Small intestine (tissue), 16 donors: ENCODE data around the gene LARGE1. TPM values are rescaled to one million over a fixed set of nuclear protein-coding genes. Genes with fewer than 3 reads are reported as not detected.
A peak's percentile ranks its signal among the peaks of the same experiment; 100 is the strongest.

Source experiments
- DNase-seq, 2 donors: peaks; one replicate each; pipeline versions ENCODE4 v3.0.0 to v3.0.0-alpha.2; 2013
- FAIRE-seq: peaks from 2 replicates; lab custom pipeline; 2012; peaks lifted over from hg19 to GRCh38; lab: Jason Lieb, UNC
- H3K27ac ChIP-seq, 3 donors: one replicate each; pipeline ENCODE4 v1.5.1; 2013; ENCODE audit warnings: low read length in 2 of 3, mild to moderate bottlenecking in 2 of 3, control low read depth in 1 of 3, inconsistent platforms in 1 of 3, low read depth in 1 of 3, moderate library complexity in 1 of 3
- H3K27me3 ChIP-seq, 3 donors: one replicate each; pipeline ENCODE4 v1.6.1; 2013; ENCODE audit warnings: low read length in 3 of 3, inconsistent platforms in 1 of 3; ENCODE audit not compliant: control insufficient read depth in 3 of 3, insufficient read depth in 3 of 3
- H3K36me3 ChIP-seq, 3 donors: one replicate each; pipeline ENCODE4 v1.6.1; 2013; ENCODE audit warnings: low read length in 3 of 3, inconsistent platforms in 1 of 3, low read depth in 1 of 3, mild to moderate bottlenecking in 1 of 3, moderate library complexity in 1 of 3; ENCODE audit not compliant: control insufficient read depth in 3 of 3, insufficient read depth in 2 of 3
- H3K4me1 ChIP-seq, 3 donors: one replicate each; pipeline ENCODE4 v1.6.1; 2013; ENCODE audit warnings: low read length in 2 of 3, inconsistent platforms in 1 of 3, low read depth in 1 of 3, mild to moderate bottlenecking in 1 of 3, moderate library complexity in 1 of 3; ENCODE audit not compliant: control insufficient read depth in 3 of 3, insufficient read depth in 2 of 3
- H3K4me3 ChIP-seq, 3 donors: one replicate each; pipeline ENCODE4 v1.5.1; 2013; ENCODE audit warnings: low read length in 3 of 3, control low read depth in 1 of 3, inconsistent platforms in 1 of 3, low read depth in 1 of 3, mild to moderate bottlenecking in 1 of 3, moderate library complexity in 1 of 3
- H3K9me3 ChIP-seq, 2 donors: one replicate each; pipeline ENCODE4 v1.6.1; 2013; ENCODE audit warnings: low read depth in 1 of 2, low read length in 1 of 2; ENCODE audit not compliant: control insufficient read depth in 2 of 2, insufficient read depth in 1 of 2
- WGBS, 3 donors: extraction: QIAGEN DNeasy Blood & Tissue Kit; methylation state at CpG; one replicate each; pipeline ENCODE4 v1.1.7; 2013; 5-methylcytosine and 5-hydroxymethylcytosine counted together
- long read RNA-seq, 10 donors: transcript quantifications; one replicate each; lab custom pipeline, GENCODE V29; 2026
- polyA plus RNA-seq, 4 donors: library from polyadenylated mRNA; stranded (reverse) in 3 of 4; unstranded in 1 of 4; fragments of 200-250 nt in 3 of 4; fragments of 120-200 nt in 1 of 4; gene quantifications; one replicate each; pipeline versions ENCODE4 v1.2.1 to v1.2.3, GENCODE V29; 2013
- donor health status: healthy with polysubstance abuse.
- donor health status: control.
- donor health status: control.
- donor health status: Bipolar disorder and iron deficiency.
- donor health status: healthy.

Gene LARGE1
- 10 to 100 TPM in 1 of 4 donors, 1 to 10 TPM in 3; 5.1 to 18.8 (median 8.0) TPM for polyA plus RNA-seq
- long read RNA-seq, donor 1, full-length matches to known transcripts: 3 of 3 reads
- long read RNA-seq, donor 1, partial matches to known transcripts: 0 of 3 reads
- long read RNA-seq, donor 1, other reads (novel, unspliced or antisense): 0 of 3 reads
- long read RNA-seq, donor 2: 0 reads
- long read RNA-seq, donor 3, full-length matches to known transcripts: 1 of 7 reads
- long read RNA-seq, donor 3, partial matches to known transcripts: 6 of 7 reads
- long read RNA-seq, donor 3, other reads (novel, unspliced or antisense): 0 of 7 reads
- long read RNA-seq, donor 4: 0 reads
- long read RNA-seq, donor 5: 0 reads
- long read RNA-seq, donor 6, full-length matches to known transcripts: 1 of 12 reads
- long read RNA-seq, donor 6, partial matches to known transcripts: 11 of 12 reads
- long read RNA-seq, donor 6, other reads (novel, unspliced or antisense): 0 of 12 reads
- long read RNA-seq, donor 7, full-length matches to known transcripts: 18 of 37 reads
- long read RNA-seq, donor 7, partial matches to known transcripts: 19 of 37 reads
- long read RNA-seq, donor 7, other reads (novel, unspliced or antisense): 0 of 37 reads
- long read RNA-seq, donor 8: 0 reads
- long read RNA-seq, donor 9: 0 reads
- long read RNA-seq, donor 10, full-length matches to known transcripts: 7 of 7 reads
- long read RNA-seq, donor 10, partial matches to known transcripts: 0 of 7 reads
- long read RNA-seq, donor 10, other reads (novel, unspliced or antisense): 0 of 7 reads

GRCh38 chr22:33920197-33920540 lies at the start of gene LARGE1:
LARGE1 (minus strand) TSS chr22:33920476.
- Histone ChIP-seq H3K9me3 (no peaks in the 10 kb centered on the region), H3K4me1 (peaks cover 0 to 4% (median 0%) of the 10 kb centered on the region in 3 donors), H3K36me3 (no peaks in the 10 kb centered on the region), H3K27me3 (no peaks in the 10 kb centered on the region), H3K27ac (peak within 1 kb of the TSS in 1 of 3 donors; percentile 54), H3K4me3 (peak within 1 kb of the TSS; percentile 60 to 75 (median 69))
- WGBS, 3 donors: 0 to 2% (median 1%) methylated on average over 17 to 47 of the region's 47 CpGs
- DNase-seq: peak in 1 of 2 donors; percentile 51
- FAIRE-seq: no peak

- Histone ChIP-seq H3K4me3 (no peak overlapping the region), H3K9me3 (no peaks in the 10 kb centered on the region), H3K27ac (no peak overlapping the region), H3K27me3 (peaks cover 0 to 3% (median 0%) of the 10 kb centered on the region in 3 donors), H3K36me3 (no peaks in the 10 kb centered on the region), H3K4me1 (no peaks in the 10 kb centered on the region)
- DNase-seq: no peak
- no peak for FAIRE-seq
These were observed 48.8 kb upstream of the LARGE1 start for GRCh38 chr22:33969045-33969444.

GRCh38 chr22:33964121-33964520 lies 43.8 kb upstream of the LARGE1 start:
- FAIRE-seq (no peak), DNase-seq (no peak)
- WGBS, 3 donors: 70 to 78% (median 75%) methylated on average over 1 of the region's 1 CpG
- H3K36me3 ChIP-seq: no peaks in the 10 kb centered on the region
- H3K4me3 ChIP-seq: no peak overlapping the region
- no peaks in the 10 kb centered on the region for H3K27me3 ChIP-seq
- H3K9me3 ChIP-seq: no peaks in the 10 kb centered on the region
- H3K4me1 ChIP-seq: no peaks in the 10 kb centered on the region
- no peak overlapping the region for H3K27ac ChIP-seq

GRCh38 chr22:33962409-33962808 lies 42.1 kb upstream of the LARGE1 start:
- WGBS, 3 donors: 87 to 89% (median 89%) methylated on average over 7 of the region's 7 CpGs
- H3K27ac ChIP-seq: no peak overlapping the region
- no peaks in the 10 kb centered on the region for H3K36me3 ChIP-seq
- no peak for DNase-seq
- H3K9me3 ChIP-seq: no peaks in the 10 kb centered on the region
- H3K4me1 ChIP-seq: no peaks in the 10 kb centered on the region
- H3K4me3 ChIP-seq: no peak overlapping the region
- H3K27me3 ChIP-seq: no peaks in the 10 kb centered on the region
- no peak for FAIRE-seq

- H3K27me3 ChIP-seq: no peaks in the 10 kb centered on the region
- H3K36me3 ChIP-seq: no peaks in the 10 kb centered on the region
- no peaks in the 10 kb centered on the region for H3K4me1 ChIP-seq
- no peak overlapping the region for H3K27ac ChIP-seq
- H3K9me3 ChIP-seq: no peaks in the 10 kb centered on the region
- FAIRE-seq: no peak
- DNase-seq: no peak
- H3K4me3 ChIP-seq: no peak overlapping the region
These were observed 38.5 kb upstream of the LARGE1 start for GRCh38 chr22:33958741-33959140.

GRCh38 chr22:33957086-33957485 lies 36.8 kb upstream of the LARGE1 start:
- H3K36me3 ChIP-seq: no peaks in the 10 kb centered on the region
- WGBS, 3 donors: 38 to 46% (median 40%) methylated on average over 4 of the region's 4 CpGs
- no peak for DNase-seq
- no peaks in the 10 kb centered on the region for H3K4me1 ChIP-seq
- H3K9me3 ChIP-seq: no peaks in the 10 kb centered on the region
- H3K27me3 ChIP-seq: peaks cover 0 to 2% (median 0%) of the 10 kb centered on the region in 3 donors
- FAIRE-seq: no peak
- no peak overlapping the region for H3K4me3 ChIP-seq
- H3K27ac ChIP-seq: no peak overlapping the region

GRCh38 chr22:33952776-33953175 lies 32.5 kb upstream of the LARGE1 start:
- no peak for FAIRE-seq
- DNase-seq: no peak

GRCh38 chr22:33940741-33941140 lies 20.5 kb upstream of the LARGE1 start:
- 63 to 85% (median 68%) methylated on average over 5 of the region's 5 CpGs for WGBS, 3 donors
- H3K27ac ChIP-seq: no peak overlapping the region
- no peaks in the 10 kb centered on the region for H3K27me3 ChIP-seq
- H3K4me3 ChIP-seq: no peak overlapping the region
- H3K36me3 ChIP-seq: no peaks in the 10 kb centered on the region
- FAIRE-seq (no peak), DNase-seq (no peak)
- no peaks in the 10 kb centered on the region for H3K4me1 ChIP-seq
- no peaks in the 10 kb centered on the region for H3K9me3 ChIP-seq

More at GRCh38 chr22:33952776-33953175, 32.5 kb upstream of the LARGE1 start:
- Histone ChIP-seq H3K4me1 (no peaks in the 10 kb centered on the region), H3K27me3 (peaks cover 0 to 2% (median 2%) of the 10 kb centered on the region in 3 donors), H3K36me3 (no peaks in the 10 kb centered on the region), H3K4me3 (no peak overlapping the region), H3K27ac (no peak overlapping the region), H3K9me3 (peaks cover 0 to 2% of the 10 kb centered on the region in 2 donors)
- WGBS, 3 donors: 69 to 83% (median 71%) methylated on average over 4 of the region's 4 CpGs
